Subcutaneous abdominal adipose tissue (tissue), 5 donors: ENCODE data around the gene SORL1.
A peak's percentile ranks its signal among the peaks of the same experiment; 100 is the strongest.

Experiments
- H3K27ac ChIP-seq: one replicate; pipeline ENCODE4 v1.7.0; 2013; ENCODE audit warnings: low read depth, mild to moderate bottlenecking, inconsistent platforms, low read length, moderate library complexity
- H3K27me3 ChIP-seq, 5 donors: one replicate each; pipeline ENCODE4 v1.7.0; 2013; ENCODE audit warnings: low read length in 5 of 5, inconsistent platforms in 1 of 5; ENCODE audit not compliant: control insufficient read depth in 5 of 5, insufficient read depth in 4 of 5
- H3K36me3 ChIP-seq, 5 donors: one replicate each; pipeline ENCODE4 v1.7.0; 2013; ENCODE audit warnings: low read length in 5 of 5; ENCODE audit not compliant: control insufficient read depth in 5 of 5, insufficient read depth in 5 of 5
- H3K4me1 ChIP-seq, 5 donors: one replicate each; pipeline ENCODE4 v1.7.0; 2013; ENCODE audit warnings: low read length in 5 of 5, mild to moderate bottlenecking in 3 of 5, moderate library complexity in 1 of 5; ENCODE audit not compliant: control insufficient read depth in 5 of 5, insufficient read depth in 5 of 5
- H3K4me3 ChIP-seq, 5 donors: one replicate each; pipeline ENCODE4 v1.7.0; 2013; ENCODE audit warnings: low read length in 5 of 5, low read depth in 1 of 5
- H3K9ac ChIP-seq, 5 donors: one replicate each; pipeline ENCODE4 v1.7.0; 2013; ENCODE audit warnings: low read length in 5 of 5, mild to moderate bottlenecking in 4 of 5, moderate library complexity in 3 of 5
- H3K9me3 ChIP-seq, 5 donors: one replicate each; pipeline ENCODE4 v1.7.0; 2013; ENCODE audit warnings: low read length in 5 of 5; ENCODE audit not compliant: control insufficient read depth in 5 of 5
- donor health status: healthy.
- donor health status: healthy.
- donor health status: healthy.
- donor health status: healthy.
- donor health status: healthy.

Gene SORL1

GRCh38 chr11:121414141-121414913 lies 37.8 kb upstream of the SORL1 start:
- Histone ChIP-seq H3K9ac (no peak overlapping the region), H3K36me3 (no peaks in the 10 kb centered on the region), H3K27ac (no peak overlapping the region), H3K4me3 (no peak overlapping the region), H3K9me3 (no peaks in the 10 kb centered on the region), H3K4me1 (peaks cover 3 to 28% (median 21%) of the 10 kb centered on the region in 5 donors), H3K27me3 (no peaks in the 10 kb centered on the region)

GRCh38 chr11:121415856-121416255 lies 36.3 kb upstream of the SORL1 start:
- no peaks in the 10 kb centered on the region for H3K9me3 ChIP-seq
- H3K4me3 ChIP-seq, result no peak overlapping the region
- peaks cover 3 to 33% (median 25%) of the 10 kb centered on the region in 5 donors for H3K4me1 ChIP-seq
- no peak overlapping the region for H3K9ac ChIP-seq
- no peak overlapping the region for H3K27ac ChIP-seq
- H3K27me3 ChIP-seq, result no peaks in the 10 kb centered on the region
- H3K36me3 ChIP-seq, result no peaks in the 10 kb centered on the region

GRCh38 chr11:121417055-121417551 lies 35.0 kb upstream of the SORL1 start:
- Histone ChIP-seq H3K4me1 (peaks cover 3 to 33% (median 25%) of the 10 kb centered on the region in 5 donors), H3K27me3 (no peaks in the 10 kb centered on the region), H3K4me3 (peak overlapping the region in 2 of 5 donors; percentile 12 to 36), H3K9ac (peak overlapping the region in 3 of 5 donors; percentile 11 to 53 (median 48)), H3K27ac (peak overlapping the region; percentile 52), H3K9me3 (no peaks in the 10 kb centered on the region), H3K36me3 (no peaks in the 10 kb centered on the region)

- H3K9me3 ChIP-seq, result no peaks in the 10 kb centered on the region
- H3K27ac ChIP-seq, result peak overlapping the region; percentile 52
- peaks cover 3 to 33% (median 25%) of the 10 kb centered on the region in 5 donors for H3K4me1 ChIP-seq
- H3K4me3 ChIP-seq, result no peak overlapping the region
- H3K9ac ChIP-seq, result peak overlapping the region in 1 of 5 donors; percentile 11
- no peaks in the 10 kb centered on the region for H3K36me3 ChIP-seq
- no peaks in the 10 kb centered on the region for H3K27me3 ChIP-seq
Observed at GRCh38 chr11:121417607-121418006, 34.5 kb upstream of the SORL1 start.

GRCh38 chr11:121418625-121419114 lies 33.4 kb upstream of the SORL1 start:
- Histone ChIP-seq H3K9ac (no peak overlapping the region), H3K4me3 (no peak overlapping the region), H3K27ac (no peak overlapping the region), H3K9me3 (no peaks in the 10 kb centered on the region), H3K27me3 (no peaks in the 10 kb centered on the region), H3K36me3 (no peaks in the 10 kb centered on the region), H3K4me1 (peaks cover 3 to 33% (median 25%) of the 10 kb centered on the region in 5 donors)

GRCh38 chr11:121419836-121420235 lies 32.3 kb upstream of the SORL1 start:
- Histone ChIP-seq H3K27ac (no peak overlapping the region), H3K4me3 (no peak overlapping the region), H3K9me3 (no peaks in the 10 kb centered on the region), H3K9ac (peak overlapping the region in 1 of 5 donors; percentile 22), H3K27me3 (no peaks in the 10 kb centered on the region), H3K36me3 (no peaks in the 10 kb centered on the region), H3K4me1 (peaks cover 3 to 33% (median 25%) of the 10 kb centered on the region in 5 donors)

GRCh38 chr11:121420398-121420797 lies 31.7 kb upstream of the SORL1 start:
- Histone ChIP-seq H3K27ac (no peak overlapping the region), H3K4me1 (peaks cover 3 to 33% (median 25%) of the 10 kb centered on the region in 5 donors), H3K9me3 (no peaks in the 10 kb centered on the region)

GRCh38 chr11:121421149-121421901 lies 30.8 kb upstream of the SORL1 start:
- H3K9ac ChIP-seq, result no peak overlapping the region
- no peaks in the 10 kb centered on the region for H3K27me3 ChIP-seq
- H3K36me3 ChIP-seq, result no peaks in the 10 kb centered on the region
- H3K4me1 ChIP-seq, result peaks cover 3 to 27% (median 18%) of the 10 kb centered on the region in 5 donors
- H3K27ac ChIP-seq, result no peak overlapping the region
- no peaks in the 10 kb centered on the region for H3K9me3 ChIP-seq
- no peak overlapping the region for H3K4me3 ChIP-seq

More at GRCh38 chr11:121420398-121420797, 31.7 kb upstream of the SORL1 start:
- Histone ChIP-seq H3K4me3 (no peak overlapping the region), H3K9ac (no peak overlapping the region), H3K27me3 (no peaks in the 10 kb centered on the region), H3K36me3 (no peaks in the 10 kb centered on the region)

GRCh38 chr11:121422675-121423074 lies 29.4 kb upstream of the SORL1 start:
- Histone ChIP-seq H3K9ac (no peak overlapping the region), H3K27me3 (peaks cover 0 to 3% (median 0%) of the 10 kb centered on the region in 5 donors), H3K36me3 (no peaks in the 10 kb centered on the region), H3K4me3 (no peak overlapping the region), H3K27ac (no peak overlapping the region), H3K9me3 (no peaks in the 10 kb centered on the region), H3K4me1 (peaks cover 3 to 29% (median 11%) of the 10 kb centered on the region in 5 donors)

GRCh38 chr11:121425828-121426227 lies 26.3 kb upstream of the SORL1 start:
- H3K27me3 ChIP-seq, result peaks cover 0 to 6% (median 3%) of the 10 kb centered on the region in 5 donors
- no peak overlapping the region for H3K9ac ChIP-seq
- H3K36me3 ChIP-seq, result no peaks in the 10 kb centered on the region
- H3K4me3 ChIP-seq, result no peak overlapping the region
- no peak overlapping the region for H3K27ac ChIP-seq
- no peaks in the 10 kb centered on the region for H3K9me3 ChIP-seq
- H3K4me1 ChIP-seq, result peaks cover 3 to 12% (median 6%) of the 10 kb centered on the region in 5 donors
